ENCODE measurements around the gene LRGUK.

DNA sequence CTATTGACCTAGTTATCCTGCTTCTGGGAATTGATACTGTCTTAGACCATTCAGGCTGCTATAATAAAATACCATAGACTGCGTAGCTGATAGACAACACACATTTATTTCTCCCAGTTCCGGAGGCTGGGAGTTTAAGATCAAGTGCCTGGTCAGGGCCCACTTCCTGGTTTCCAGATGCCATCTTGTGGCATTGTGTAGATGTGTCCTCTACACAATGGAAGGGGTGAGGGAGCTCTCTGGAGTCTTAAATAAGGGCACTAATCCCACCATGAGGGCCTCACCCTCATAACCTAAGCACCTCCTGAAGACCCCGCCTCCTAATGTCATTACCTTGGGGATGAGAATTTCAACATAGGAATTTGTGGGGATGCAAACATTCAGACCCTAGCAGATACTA lies 127.2 kb downstream of the LRGUK start:
- TF ChIP-seq POLR2AphosphoS5 (IDR thresholded peaks at IDR 0.05; ENCODE audit: low read depth, low read length) (no peak), POLR2A (IDR thresholded peaks at IDR 0.05; ENCODE audit: low read depth, low read length) (no peak), TAF1 (IDR thresholded peaks at IDR 0.05; ENCODE audit: low read depth, low read length) (no peak), PAX5 (IDR thresholded peaks at IDR 0.05; ENCODE audit: insufficient read depth, low read length, severe bottlenecking) (no peak)
